EH (cell line): ENCODE data around the gene HIPK3.
"Not testable (repeated sequence)": the region's sequence is repeated elsewhere in the genome, so short reads cannot be mapped to it uniquely, and the experiment has no call there.

ENCODE experiments used
- DNase-seq: peaks from one replicate; pipeline ENCODE4 v3.0.0-alpha.2; 2015; ENCODE audit warnings: low read depth

HIPK3 gene

DNA sequence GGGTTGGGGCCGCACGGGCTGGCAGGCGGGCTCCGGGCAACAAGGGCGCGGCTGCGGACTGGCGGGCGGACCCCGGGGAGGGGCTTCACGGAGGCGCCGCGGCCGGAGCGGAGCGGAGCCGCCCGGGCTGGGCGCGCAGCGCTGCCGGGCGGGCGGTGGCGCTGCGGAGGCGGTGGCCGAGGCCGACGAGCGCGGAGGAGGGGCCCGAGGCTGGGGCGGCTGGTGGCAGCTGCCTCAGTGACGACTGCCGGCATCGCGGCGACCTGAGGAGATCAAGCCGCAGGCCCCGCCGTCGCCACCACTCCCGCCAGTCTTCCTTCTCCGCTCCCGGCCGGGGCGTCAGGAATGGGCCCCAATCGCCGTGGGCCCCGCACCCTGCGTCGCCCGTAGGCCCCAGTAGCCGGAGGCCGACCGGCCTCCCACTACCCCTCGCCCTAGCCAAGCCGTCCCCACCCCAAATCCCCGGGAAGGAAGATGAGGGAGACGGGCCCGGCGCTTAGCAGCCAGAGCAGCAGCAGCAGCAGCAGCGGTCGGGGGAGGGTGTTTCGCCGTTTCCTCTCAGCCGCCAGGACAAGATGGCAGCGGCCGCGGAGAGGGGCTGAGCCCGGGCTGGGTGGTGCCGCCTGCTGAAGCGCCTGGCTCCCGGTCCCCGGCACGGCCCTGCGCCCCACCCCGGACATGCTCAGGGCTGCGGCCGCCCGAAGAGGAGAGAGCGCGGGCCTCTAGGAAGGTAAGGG is at the start of gene HIPK3:
HIPK3 (plus strand) TSS at position 222 of the 737 bp plus-strand sequence.
- DNase-seq: peak; percentile 85

DNA sequence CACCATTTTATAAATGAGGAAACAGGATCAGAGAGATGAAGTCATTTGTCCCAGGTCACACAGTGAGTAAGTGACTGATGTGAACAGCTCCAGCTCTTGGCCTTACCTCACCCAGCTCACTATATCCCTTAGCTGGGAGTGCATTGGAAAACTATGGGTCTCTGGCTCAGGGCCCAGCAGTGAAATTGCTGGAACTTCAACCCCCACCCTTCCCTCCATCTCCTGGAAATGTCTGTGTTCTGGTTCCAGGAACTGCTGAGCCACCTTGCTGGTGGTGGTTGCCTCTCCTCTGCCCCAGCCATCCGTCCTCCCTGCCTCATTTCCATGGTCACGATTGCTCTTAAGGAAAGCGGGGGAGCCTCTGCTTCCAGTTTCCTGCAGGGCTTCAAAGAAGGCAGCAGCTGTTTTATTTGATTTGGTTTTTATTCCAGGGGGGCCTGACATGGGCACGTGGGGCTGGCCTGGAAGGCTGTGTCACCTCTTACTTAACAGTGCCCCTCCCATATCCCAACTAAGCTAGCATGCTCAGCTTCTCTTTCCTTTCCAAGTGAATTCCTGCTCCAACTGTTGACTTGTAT is 49.7 kb upstream of the HIPK3 start:
- peak; percentile 34 for DNase-seq

- no peak for DNase-seq
Observed at GRCh38 chr11:33208150-33208549, 49.0 kb upstream of the HIPK3 start.

- no peak for DNase-seq
Observed at GRCh38 chr11:33211153-33211552, 46.0 kb upstream of the HIPK3 start.

DNA sequence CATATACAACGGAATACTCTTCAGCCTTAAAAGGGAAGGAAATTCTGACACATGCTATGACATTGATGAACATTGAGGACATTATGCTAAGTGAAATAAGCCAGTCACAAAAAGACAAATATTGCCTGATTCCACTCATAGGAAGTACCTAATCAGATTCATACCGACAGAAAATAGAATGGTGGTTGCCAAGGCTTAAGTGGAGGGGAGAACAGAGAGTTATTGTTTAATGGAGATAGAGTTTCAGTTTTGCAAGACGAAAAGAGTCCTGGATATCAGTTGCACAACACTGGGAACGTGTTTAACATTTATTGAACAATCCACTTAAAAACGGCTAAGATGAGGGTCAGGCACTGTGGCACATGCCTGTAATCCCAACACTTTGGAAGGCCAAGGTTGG is 45.6 kb upstream of the HIPK3 start:
- DNase-seq: no peak

DNA sequence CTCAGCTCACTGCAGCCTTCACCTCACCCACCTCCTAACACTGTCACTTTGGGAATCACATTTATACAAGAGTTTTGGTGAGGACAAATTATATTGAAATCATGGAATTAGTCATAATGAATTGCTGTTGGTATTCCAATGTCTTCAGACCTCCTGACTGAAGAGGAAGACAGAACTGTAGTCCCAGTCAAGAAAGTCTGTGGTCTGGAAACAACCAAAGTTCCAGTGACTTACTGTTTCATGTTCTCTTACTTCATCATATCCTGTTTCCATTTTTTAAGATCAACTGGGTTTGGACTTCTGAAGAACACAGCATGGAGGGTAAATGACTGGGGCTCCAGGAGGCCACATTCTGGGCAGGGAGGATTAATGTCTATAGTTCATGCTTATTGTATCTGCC is 43.0 kb upstream of the HIPK3 start:
- peak; percentile 29 for DNase-seq

DNA sequence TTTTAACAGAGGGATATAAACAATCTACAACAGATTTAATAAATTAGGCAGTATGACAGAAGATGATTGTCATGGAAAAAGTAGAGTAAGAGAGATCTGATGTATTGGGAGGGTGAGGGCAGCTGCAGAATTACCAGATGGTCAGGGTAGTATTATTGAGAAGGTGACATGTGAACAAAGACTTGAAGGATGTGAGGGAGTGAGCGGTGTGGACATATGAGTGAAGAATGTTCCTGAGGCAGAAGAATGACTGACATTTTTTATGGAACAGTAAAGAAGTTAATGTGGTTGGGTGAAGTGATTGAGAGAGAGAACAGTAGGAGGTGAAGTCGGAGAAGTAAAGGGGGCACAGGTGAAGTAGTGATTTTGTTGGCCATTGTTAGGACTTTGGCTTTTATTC is 42.4 kb upstream of the HIPK3 start:
- no peak for DNase-seq

DNA sequence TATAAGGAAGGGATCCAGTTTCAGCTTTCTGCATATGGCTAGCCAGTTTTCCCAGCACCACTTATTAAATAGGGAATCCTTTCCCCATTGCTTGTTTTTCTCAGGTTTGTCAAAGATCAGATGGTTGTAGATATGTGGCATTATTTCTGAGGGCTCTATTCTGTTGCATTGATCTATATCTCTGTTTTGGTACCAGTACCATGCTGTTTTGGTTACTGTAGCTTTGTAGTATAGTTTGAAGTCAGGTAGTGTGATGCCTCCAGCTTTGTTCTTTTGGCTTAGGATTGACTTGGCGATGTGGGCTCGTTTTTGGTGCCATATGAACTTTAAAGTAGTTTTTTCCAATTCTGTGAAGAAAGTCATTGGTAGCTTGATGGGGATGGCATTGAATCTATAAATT is 40.5 kb upstream of the HIPK3 start:
- DNase-seq: not testable (repeated sequence)

GRCh38 chr11:33222052-33222750 is 35.0 kb upstream of the HIPK3 start:
- no peak for DNase-seq

DNA sequence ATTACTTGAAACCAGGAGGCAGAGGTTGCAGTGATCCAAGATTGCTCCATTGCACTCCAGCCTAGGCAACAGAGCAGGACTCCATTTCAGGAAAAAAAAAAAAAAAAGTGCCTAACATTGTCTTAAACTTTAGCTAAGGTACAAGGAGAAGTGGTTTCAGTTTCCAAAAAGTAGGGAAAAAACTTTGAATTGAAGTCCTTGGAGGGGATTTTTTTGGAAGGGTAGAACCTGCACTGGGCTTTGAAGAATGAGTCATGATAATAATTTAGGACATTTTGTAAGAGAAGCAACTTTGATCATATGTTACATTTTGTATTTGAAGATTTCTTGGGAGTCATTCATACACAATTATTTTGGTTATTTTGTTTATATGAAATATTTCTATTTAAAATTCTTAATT is 31.8 kb upstream of the HIPK3 start:
- DNase-seq: no peak

- DNase-seq: peak; percentile 35
Observed at GRCh38 chr11:33227578-33228261, 29.5 kb upstream of the HIPK3 start.

- peak; percentile 30 for DNase-seq
Observed at GRCh38 chr11:33234397-33235190, 22.6 kb upstream of the HIPK3 start.

DNA sequence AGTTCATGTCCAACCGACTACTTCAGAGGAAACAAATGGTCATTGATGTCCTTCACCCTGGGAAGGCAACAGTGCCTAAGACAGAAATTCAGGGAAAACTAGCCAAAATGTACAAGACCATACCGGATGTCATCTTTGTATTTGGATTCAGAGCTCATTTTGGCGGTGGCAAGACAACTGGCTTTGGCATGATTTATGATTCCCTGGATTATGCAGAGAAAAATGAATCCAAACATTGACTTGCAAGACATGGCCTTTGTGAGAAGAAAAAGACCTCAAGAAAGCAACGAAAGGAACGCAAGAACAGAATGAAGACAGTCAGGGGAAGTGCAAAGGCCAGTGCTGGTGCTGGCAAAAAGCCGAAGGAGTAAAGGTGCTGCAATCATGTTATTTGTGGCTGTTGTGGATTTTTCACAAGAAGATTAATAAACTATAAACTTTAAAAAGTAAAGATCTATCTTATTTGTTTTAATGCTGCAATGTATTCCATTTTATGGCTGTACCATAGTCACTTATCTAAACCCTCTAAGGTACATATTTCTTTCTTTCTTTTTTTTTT is 20.1 kb upstream of the HIPK3 start:
- DNase-seq: no peak

GRCh38 chr11:33242575-33242974 is 14.6 kb upstream of the HIPK3 start:
- no peak for DNase-seq

DNA sequence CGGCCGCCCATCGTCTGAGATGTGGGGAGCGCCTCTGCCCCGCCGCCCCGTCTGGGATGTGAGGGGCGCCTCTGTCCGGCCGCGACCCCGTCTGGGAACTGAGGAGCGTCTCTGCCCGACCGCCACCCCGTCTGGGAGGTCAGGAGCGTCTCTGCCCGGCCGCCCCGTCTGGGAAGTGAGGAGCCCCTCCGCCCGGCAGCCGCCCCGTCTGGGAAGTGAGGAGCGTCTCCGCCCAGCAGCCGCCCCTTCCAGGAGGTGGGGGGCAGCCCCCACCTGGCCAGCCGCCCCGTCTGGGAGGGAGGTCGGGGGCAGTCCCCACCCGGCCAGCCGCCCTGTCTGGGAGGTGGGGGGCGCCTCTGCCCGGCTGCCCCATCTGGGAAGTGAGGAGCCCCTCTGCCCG is 13.5 kb upstream of the HIPK3 start:
- DNase-seq: not testable (repeated sequence)

DNA sequence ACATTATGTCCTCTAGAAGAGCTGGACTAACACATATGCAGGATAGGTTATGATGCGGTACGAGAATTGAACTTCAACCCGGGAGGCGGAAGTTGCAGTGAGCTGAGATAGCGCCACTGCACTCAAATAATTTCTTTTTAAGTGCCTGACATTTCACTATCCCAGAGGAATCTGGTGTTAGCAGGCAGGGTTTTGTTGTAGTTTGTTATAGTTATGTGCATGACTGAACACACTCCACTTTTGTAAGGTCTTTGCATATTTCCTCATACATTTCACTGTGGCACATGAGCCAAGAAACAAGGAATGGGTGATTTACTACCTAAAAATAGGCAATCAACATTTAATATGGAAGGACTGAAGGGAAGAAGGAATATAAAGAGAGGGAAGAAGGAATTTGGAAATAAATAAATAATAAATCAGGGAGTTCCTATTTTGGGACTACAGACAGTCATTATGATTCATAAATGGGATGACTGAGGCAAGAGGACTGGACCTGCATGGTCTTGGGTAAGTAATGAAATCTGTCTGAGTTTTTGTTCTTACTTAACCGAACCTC is 8.7 kb upstream of the HIPK3 start:
- DNase-seq: peak; percentile 87

DNA sequence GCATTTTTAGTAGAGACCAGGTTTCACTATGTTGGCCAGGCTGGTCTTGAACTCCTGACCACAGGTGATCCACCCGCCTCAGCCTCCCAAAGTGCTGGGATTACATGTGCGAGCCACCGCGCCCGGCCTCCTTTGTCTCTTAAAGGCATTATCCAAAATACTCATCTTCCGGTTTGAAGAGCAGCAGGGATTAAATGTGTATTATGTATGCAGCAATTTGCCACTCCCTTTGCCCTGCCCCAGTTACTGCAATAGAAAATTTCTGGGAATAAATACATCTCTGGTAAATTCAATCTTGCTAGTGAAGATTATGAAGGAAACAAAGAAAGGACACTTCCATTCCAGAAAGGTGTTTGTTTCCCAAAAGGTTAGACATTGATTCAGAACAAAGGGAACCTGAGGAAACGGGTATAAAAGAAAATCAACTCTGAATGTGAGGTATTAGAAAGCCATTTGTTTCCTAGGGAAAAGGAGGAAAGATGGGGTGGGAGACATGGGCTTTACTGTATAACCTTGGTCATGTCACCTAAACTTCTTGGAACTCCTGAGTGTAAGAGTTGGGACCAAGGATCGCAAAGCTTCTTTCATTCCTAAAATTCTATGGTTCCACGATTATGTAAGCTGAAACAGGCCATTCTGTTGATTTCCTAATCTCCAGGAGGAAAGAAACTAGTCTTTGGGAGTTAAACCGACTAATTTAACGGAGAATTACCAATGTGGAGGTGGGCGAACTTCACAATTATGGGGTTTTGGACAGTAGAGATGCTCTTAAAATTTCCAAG is 959 bp upstream of the HIPK3 start:
- DNase-seq: peak; percentile 40

DNA sequence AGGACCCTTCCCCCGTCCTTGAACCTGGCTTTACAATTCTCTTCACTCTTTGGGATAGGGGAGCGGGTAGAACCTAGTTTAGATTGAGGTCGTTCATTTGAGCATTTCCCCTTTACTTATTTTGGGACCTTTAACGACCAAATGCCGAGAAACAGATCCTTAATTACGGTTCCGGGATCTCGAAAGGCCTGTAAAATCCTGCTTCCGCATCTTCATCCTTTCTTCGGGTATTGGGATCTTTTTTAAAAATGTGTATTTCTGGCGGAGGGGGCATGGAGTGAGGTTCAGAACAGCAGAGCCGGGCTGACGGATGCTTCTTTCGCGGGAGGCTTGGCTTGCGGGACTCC is 395 bp upstream of the HIPK3 start:
- DNase-seq: no peak

DNA sequence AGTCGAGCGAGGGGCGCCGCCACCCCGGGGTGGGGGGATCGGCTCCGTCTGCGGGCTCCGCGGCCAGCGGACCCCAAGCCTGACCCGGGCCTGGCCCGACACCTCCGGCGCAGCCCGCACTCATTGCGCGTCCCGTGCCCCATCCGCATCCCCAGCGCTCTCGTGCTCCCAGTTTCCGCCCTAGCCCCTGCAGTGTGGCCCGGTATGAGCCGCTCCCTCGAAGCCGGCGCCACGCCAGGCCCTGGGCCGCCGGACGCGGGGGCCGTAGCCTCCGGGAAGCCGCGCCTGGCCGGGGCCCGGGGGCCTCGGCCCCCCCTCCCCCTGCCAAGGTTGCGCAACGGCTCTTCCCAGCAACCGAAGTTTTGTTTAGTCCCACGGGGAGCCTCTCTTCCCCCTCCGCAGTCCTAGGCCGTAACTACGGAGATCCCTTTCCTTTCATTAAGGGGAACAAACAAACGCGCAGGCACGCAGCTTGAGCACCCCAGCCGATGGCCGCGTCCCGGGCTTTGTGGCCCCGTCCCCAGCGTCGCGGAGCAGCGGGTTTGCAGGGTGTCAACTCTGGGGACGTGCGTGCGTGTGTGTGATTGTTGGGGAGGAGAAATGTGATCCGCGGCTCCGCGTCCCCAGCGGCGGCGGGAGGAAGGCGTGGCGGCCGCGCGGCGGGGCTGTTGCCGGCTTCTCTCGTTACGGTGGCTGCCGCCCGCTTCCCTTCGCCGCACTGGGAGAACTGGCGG is 883 bp downstream of the HIPK3 start:
- DNase-seq: peak; percentile 85
